Skeletal muscle cell (primary cell): ENCODE results near the gene MTM1.

ENCODE experiments used
- DNase-seq: peaks from one replicate; pipeline ENCODE4 v3.0.0-alpha.2; 2010; ENCODE audit warnings: low read depth
- H3K4me3 ChIP-seq: 2 replicates; pipeline ENCODE4 v1.5.1; 2011; ENCODE audit warnings: low read depth, mild to moderate bottlenecking, control low read depth, low read length, moderate library complexity

The MTM1 gene

GRCh38 chrX:150644422-150644821 is 76.0 kb downstream of the MTM1 start:
- DNase-seq: no peak
- H3K4me3 ChIP-seq: no peak overlapping the region

GRCh38 chrX:150647331-150647730 is 78.9 kb downstream of the MTM1 start:
- no peak for DNase-seq
- no peak overlapping the region for H3K4me3 ChIP-seq

DNA sequence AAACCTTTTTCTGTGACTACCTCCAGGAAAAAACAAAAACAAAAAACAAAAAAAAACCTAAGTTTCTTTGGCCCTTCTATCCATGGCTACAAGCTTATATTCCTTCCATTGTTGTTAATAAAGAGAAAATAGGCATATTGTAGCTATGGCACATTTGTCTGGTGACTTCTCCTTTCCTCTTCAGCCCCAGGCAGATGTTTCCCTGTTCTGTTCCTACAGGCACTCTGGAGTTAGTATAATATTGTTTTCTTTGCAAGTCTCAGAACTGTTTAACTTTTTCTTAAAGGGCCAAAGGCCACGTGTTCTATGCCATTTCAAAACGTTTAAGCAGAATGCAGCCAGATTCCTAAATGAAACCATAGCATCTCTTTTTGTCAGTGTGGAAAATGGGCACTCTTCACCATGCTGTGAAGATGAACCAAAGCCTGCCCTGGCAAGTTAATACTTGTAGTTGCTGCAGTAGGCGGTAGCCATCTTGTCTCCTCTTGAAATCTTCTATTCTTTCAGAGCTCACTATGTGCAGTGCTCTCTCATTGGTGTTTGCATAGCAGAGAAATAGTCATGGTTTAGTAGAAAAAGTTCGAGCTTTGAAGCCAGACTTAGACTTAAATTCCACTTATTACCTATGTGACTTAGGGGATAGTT is 80.0 kb downstream of the MTM1 start:
- H3K4me3 ChIP-seq: no peak overlapping the region
- no peak for DNase-seq

DNA sequence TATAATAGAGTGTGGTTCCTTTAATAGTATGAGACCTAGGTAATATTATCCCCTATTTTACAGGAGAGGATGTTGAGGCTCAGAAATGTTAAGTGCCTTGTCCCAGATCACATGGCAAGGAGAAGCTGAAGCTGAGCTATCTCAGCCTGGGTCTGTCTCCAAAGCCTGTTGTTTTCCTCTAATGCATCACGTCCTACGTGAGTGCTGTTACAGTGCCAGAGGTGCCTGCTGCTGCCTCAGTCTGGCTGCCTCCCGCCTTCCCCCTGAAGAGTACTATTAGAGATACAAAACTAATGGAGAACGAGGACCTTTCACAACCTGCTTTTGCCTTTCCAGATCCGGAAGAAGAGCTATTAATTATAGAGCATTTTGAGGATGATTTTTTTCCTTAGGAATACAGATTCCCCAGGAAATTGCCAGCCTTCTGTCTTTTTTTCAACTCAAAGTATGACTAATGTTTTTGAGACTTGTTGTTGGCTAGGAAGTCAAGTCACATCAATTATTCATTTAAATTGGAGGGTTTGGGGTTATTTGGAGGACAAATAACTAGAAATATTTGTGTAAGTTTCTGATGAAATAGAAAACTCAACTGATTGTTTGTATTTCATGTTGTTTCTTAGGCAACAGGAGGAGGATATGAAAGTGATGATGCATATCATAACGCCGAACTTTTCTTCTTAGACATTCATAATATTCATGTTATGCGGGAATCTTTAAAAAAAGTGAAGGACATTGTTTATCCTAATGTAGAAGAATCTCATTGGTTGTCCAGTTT is 80.9 kb downstream of the MTM1 start:
- H3K4me3 ChIP-seq: no peak overlapping the region
- DNase-seq: no peak

DNA sequence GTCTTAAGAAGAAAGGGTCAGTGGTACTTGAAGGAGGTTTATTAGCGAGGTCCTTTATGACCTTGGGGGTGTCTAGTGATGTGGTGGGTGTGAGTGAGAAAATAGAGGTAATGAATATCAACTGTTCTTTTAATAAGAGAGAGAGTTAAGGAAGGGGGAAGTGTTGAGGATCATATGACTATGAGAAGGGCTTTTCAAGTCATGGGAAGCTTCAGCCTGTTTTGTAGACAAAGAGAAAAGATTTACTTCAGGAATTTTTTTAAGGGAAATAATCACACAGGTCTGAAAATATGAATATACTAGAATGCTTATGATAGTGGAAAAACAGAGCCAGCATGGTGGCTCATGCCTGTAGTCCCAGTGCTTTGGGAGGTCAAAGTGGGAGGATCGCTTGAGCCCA is 83.5 kb downstream of the MTM1 start:
- H3K4me3 ChIP-seq: no peak overlapping the region
- no peak for DNase-seq

- DNase-seq: no peak
- no peak overlapping the region for H3K4me3 ChIP-seq
Measured at GRCh38 chrX:150655788-150656187, 87.4 kb downstream of the MTM1 start.

GRCh38 chrX:150663073-150663472 is 94.7 kb downstream of the MTM1 start:
- no peak overlapping the region for H3K4me3 ChIP-seq
- DNase-seq: no peak

DNA sequence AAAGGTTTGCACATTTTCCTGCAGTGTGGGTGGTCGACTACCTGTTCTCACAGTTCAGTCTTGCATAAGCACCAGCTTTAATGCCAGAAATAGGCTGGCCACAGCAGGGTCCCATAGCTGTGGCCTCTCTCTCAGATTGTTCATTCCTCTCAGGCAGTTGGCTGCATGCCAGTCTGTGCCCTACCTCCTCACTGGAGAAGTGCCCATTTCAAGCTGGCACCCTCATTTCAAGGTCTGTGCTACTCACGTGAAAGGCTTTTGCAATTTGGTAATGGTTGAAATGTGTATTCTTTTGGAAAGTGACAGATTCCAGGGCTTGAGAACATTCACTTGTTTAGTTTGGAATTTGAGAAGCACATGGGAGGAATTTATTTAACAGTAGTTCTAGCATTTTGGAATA is 95.9 kb downstream of the MTM1 start:
- no peak overlapping the region for H3K4me3 ChIP-seq
- DNase-seq: no peak

DNA sequence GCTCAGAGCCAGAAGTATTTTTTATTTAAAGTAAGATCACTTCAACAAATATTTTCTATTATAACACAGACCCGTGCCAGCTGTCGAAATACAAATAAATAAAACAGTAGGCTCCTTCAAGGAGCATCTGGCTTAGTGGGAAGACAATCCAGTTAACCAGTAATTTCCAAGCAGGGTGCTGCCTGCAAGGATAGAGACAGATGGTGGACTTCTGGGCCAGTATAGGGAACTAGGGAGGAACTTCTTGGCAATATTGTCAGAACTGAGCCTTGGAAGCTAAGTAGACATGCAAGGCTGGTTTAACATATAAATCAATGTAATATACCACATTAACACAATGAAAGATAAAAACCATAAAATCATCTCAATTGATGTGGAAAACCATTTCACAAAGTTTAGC is 107.8 kb downstream of the MTM1 start:
- no peak for DNase-seq
- H3K4me3 ChIP-seq: no peak overlapping the region

DNA sequence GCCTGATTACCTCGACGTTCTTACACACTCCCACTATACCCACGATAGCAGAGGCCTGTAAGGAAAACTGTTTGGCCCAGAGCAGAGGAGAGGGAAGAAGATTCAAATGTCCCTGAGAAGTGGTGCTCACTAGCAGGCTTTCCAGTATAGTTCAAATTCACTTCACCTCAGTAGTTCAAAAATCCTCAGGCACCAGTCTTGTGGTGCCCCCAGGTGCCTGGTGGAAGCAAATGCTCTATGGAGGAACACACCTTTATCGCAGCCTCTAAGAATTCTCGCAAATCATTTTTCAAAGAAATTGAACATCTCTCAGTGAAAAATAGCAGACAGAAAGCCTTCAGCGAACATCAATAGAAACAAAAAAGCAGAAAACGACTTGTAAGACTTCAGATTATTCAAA is 112.6 kb downstream of the MTM1 start:
- no peak overlapping the region for H3K4me3 ChIP-seq
- no peak for DNase-seq

DNA sequence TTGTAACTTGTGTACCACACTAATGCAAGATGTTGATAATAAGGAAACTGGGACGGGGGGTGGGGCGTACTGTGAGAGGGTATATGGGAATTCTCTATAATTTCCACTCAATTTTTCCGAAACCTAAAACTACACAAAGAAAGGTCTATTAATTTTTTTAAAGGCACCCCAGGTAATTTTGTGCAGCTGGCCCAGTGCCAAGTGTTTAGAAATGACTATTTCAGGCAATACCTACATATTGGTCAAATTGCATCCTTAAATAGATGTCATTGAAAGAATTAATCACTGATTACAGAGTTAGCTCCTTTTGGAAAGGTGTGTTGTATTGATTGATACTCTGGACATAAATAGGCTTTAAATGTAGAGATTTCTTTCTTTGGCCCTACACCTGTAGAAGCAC is 114.7 kb downstream of the MTM1 start:
- DNase-seq: no peak
- no peak overlapping the region for H3K4me3 ChIP-seq

GRCh38 chrX:150683536-150684146 is 115.2 kb downstream of the MTM1 start:
- no peak overlapping the region for H3K4me3 ChIP-seq
- no peak for DNase-seq

DNA sequence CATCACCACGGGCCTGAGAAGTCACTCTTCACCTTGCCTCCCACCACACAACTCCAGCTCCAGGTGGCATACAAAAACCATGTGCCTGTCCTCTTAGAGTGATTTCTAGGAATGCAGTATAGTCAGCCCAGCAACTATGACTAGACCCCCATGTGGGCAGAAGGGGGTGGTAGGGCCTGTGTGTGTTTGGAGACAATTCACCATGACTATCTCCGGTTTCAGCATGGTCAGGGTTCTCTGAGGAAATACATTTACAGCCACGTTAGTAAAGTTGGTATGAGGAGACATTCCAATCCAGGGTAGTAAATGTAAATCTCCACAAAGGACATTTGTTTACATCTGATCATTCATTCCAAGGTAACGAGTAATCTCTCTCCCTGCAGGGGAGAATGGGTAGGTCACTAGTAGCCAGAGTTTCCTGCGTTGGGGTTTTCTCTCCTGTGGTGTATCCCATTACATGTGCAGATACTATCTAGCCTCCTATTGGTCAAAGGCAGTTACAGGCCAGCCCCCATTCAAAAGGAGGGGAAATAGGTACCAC is 120.6 kb downstream of the MTM1 start:
- no peak overlapping the region for H3K4me3 ChIP-seq
- peak; percentile 78 for DNase-seq

GRCh38 chrX:150690126-150690525 is 121.7 kb downstream of the MTM1 start:
- DNase-seq: peak; percentile 88
- no peak overlapping the region for H3K4me3 ChIP-seq

- no peak for DNase-seq
- peak overlapping the region; percentile 52 for H3K4me3 ChIP-seq
Measured at GRCh38 chrX:150692296-150692695, 123.9 kb downstream of the MTM1 start.

DNA sequence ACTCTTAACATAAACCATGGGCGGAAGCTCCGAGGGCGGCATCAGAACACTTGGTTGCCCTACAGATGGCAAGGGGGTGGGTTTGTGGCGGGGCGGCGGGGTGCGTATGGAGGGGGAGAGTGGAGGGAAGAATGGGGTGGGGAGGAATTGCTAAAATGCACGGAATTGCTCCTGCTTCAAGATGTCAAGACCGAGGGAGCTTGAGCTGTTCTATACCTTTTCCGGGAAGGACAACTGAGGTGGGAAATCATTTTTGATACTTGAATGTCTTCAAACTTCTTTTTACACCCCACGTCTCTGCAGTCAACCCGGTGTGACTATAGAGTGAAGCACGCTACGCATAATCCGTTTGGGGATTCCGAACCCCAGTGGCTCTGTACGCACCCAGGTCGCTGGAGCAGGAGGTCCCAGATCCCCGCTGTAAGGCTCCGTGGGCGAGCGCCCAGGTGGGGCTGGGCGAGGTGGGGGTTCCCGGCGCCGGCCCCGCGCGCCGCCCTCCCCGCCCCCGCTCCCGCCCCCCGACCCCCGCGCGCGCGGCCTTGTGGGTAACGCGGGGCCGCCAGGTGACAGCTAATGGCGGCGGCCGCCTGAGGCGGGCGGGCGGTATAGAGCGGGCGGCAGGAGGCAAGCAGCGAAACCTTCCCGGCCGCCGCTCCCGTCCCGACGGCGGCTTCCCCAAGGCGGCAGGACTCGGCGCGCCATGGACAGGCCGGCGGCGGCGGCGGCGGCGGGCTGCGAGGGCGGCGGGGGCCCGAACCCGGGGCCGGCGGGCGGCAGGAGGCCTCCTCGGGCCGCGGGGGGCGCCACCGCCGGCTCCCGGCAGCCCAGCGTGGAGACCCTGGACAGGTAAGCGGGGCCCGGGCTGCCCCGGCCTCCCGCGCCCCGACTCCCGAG is 124.7 kb downstream of the MTM1 start, which contains the start of gene MTMR1:
Gene MTMR1 (plus strand): TSS at position 566 of the 894 bp plus-strand sequence. CDS start 135 bp downstream, at position 701.
- DNase-seq: no peak

GRCh38 chrX:150693725-150694574 is 125.5 kb downstream of the MTM1 start:
- DNase-seq: no peak

More for the DNA sequence above, 124.7 kb downstream of the MTM1 start, which contains the start of gene MTMR1:
- H3K4me3 ChIP-seq: peak within 1 kb of the TSS; percentile 54

DNA sequence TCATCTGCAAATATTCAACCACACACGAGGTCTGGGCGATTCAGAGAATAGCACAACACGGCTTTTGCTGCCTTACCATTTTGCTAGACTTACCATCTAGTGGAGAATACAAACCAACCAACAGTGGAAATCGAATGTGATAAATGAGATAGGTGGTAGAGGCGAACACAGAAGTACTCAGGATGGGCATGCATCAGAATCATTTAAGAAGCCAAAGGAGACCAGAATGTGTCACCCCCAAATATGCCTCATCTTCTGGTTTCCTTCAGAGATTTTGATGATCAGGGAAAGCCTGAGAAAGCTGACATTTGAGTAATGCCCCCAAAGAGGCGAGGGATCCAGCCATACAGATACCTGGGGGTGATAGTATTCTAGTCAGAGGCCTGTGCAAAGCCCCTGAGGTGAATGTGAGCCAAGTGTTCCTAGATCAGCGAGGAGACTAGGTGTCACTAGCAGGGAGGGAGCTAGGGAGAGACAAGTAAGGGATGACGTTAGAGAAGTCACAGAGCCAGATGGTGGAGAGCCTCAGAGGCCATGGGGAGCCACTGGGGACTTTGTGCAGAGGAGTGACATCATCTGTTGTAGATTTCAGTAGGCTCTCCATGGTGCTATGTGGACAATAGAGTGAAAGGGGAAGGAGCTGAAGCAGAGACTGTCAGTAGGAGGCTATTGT is 126.5 kb downstream of the MTM1 start:
- DNase-seq: no peak
- no peak overlapping the region for H3K4me3 ChIP-seq

More at GRCh38 chrX:150693725-150694574, 125.5 kb downstream of the MTM1 start:
- H3K4me3 ChIP-seq: peak overlapping the region; percentile 54
